NB4 (cell line): ENCODE data around the gene CACNA1B.

Experiments used
- CTCF ChIP-seq: IDR thresholded peaks from one replicate; pipeline ENCODE4 v1.5.1; 2012; ENCODE audit warnings: low read depth, low read length
- MAX ChIP-seq: IDR thresholded peaks from 2 replicates; pipeline ENCODE4 v1.6.1; 2011; ENCODE audit warnings: low read depth, low read length
- MYC ChIP-seq: IDR thresholded peaks from 2 replicates; pipeline ENCODE4 v1.6.1; 2011; ENCODE audit warnings: low read depth, low read length
- POLR2A ChIP-seq: IDR thresholded peaks from 2 replicates; pipeline ENCODE4 v1.6.1; 2011; ENCODE audit warnings: mild to moderate bottlenecking; ENCODE audit not compliant: insufficient read length; ENCODE audit errors: extremely low read depth

GRCh38 chr9:138104251-138105122, 226.9 kb downstream of the CACNA1B start:
- TF ChIP-seq POLR2A (no peak), CTCF (no peak), MYC (no peak), MAX (no peak)
